Caco-2 (cell line): ENCODE results near the gene PUS1. TPM values are rescaled to one million over a fixed set of nuclear protein-coding genes. Genes with fewer than 3 reads are reported as not detected.

Experiments
- BruUV-seq: library from RNA; stranded (reverse); fragments of 400-500 nt; replicated peaks from 2 replicates; lab custom pipeline; 2021; lab: Mats Ljungman, UMichigan
- CTCF ChIA-PET: fragments of 300-600 bp; sonication (Branson Sonifier 250); formaldehyde crosslinking; loops from one replicate; lab custom pipeline; 2022; ENCODE audit warnings: antibody characterized with exemption; lab: Charles Lee
- POLR2A ChIA-PET: fragments of 300-600 bp; sonication (Branson Sonifier 250); formaldehyde crosslinking; loops from one replicate; lab custom pipeline; 2022; ENCODE audit warnings: antibody characterized with exemption; lab: Charles Lee
- DNase-seq, 2 experiments: peaks; one replicate each; pipeline versions ENCODE4 v3.0.0 to v3.0.0-alpha.2; 2020 to 2022
- H3K27me3 ChIP-seq: replicated peaks from 2 replicates; pipeline ENCODE4 v1.6.0; 2011; ENCODE audit warnings: low read length; ENCODE audit not compliant: control insufficient read depth, insufficient read depth
- H3K36me3 ChIP-seq: 2 replicates; pipeline ENCODE4 v1.5.1; 2011; ENCODE audit warnings: low read length; ENCODE audit not compliant: control insufficient read depth, insufficient read depth
- H3K4me1 ChIP-seq: fragments of 250-450 bp; sonication (Bioruptor Pico); 2 replicates; pipeline ENCODE4 v1.5.1; 2020; ENCODE audit warnings: mild to moderate bottlenecking
- H3K4me3 ChIP-seq: 2 replicates; pipeline ENCODE4 v1.5.1; 2011; ENCODE audit warnings: low read depth, mild to moderate bottlenecking, control low read depth, low read length
- H3K9me3 ChIP-seq: fragments of 250-450 bp; sonication (Bioruptor Pico); 2 replicates; pipeline ENCODE4 v1.5.1; 2020; ENCODE audit warnings: mild to moderate bottlenecking, moderate library complexity
- H3K27ac Mint-ChIP-seq: one replicate; pipeline ENCODE4 v1.8.0; 2022; ENCODE audit warnings: mixed read lengths; ENCODE audit not compliant: unreplicated experiment
- H3K27me3 Mint-ChIP-seq: one replicate; pipeline ENCODE4 v1.8.0; 2022; ENCODE audit warnings: mixed read lengths; ENCODE audit not compliant: insufficient read depth, unreplicated experiment
- H3K36me3 Mint-ChIP-seq: one replicate; pipeline ENCODE4 v1.8.0; 2022; ENCODE audit warnings: mild to moderate bottlenecking, mixed read lengths; ENCODE audit not compliant: insufficient read depth, unreplicated experiment
- H3K4me1 Mint-ChIP-seq: one replicate; pipeline ENCODE4 v1.8.0; 2022; ENCODE audit warnings: low read depth, mixed read lengths; ENCODE audit not compliant: unreplicated experiment
- H3K4me3 Mint-ChIP-seq: one replicate; pipeline ENCODE4 v1.8.0; 2022; ENCODE audit warnings: mild to moderate bottlenecking, moderate library complexity, mixed read lengths; ENCODE audit not compliant: unreplicated experiment
- H3K9me3 Mint-ChIP-seq: one replicate; pipeline ENCODE4 v1.8.0; 2022; ENCODE audit warnings: mixed read lengths; ENCODE audit not compliant: unreplicated experiment
- intact Hi-C: fragments of 100-400 bp; cut with micrococcal nuclease; formaldehyde crosslinking; loops from one replicate; pipeline ENCODE4 v1.10.0; 2022; ENCODE audit not compliant: unreplicated experiment
- total RNA-seq: library from RNA; stranded (reverse); gene quantifications from 2 replicates; pipeline ENCODE4 v1.2.3, GENCODE V29; 2022
- TF ChIP-seq, protein P1 (sequence below), 2 experiments: fragments of 200-600 bp in 1 of 2; IDR thresholded peaks; 1 replicate in 1 of 2; 2 replicates in 1 of 2; pipeline versions ENCODE4 v1.5.1 to v1.8.0; 2011 to 2022; ENCODE audit warnings: antibody characterized with exemption in 1 of 2, control low read depth in 1 of 2, inconsistent platforms in 1 of 2, low read depth in 1 of 2, low read length in 1 of 2, mild to moderate bottlenecking in 1 of 2, moderate library complexity in 1 of 2; ENCODE audit not compliant: insufficient read depth in 1 of 2, severe bottlenecking in 1 of 2, unreplicated experiment in 1 of 2

Gene PUS1
- total RNA-seq, 1 experiment from 2014 or later: 71.9 TPM

DNA sequence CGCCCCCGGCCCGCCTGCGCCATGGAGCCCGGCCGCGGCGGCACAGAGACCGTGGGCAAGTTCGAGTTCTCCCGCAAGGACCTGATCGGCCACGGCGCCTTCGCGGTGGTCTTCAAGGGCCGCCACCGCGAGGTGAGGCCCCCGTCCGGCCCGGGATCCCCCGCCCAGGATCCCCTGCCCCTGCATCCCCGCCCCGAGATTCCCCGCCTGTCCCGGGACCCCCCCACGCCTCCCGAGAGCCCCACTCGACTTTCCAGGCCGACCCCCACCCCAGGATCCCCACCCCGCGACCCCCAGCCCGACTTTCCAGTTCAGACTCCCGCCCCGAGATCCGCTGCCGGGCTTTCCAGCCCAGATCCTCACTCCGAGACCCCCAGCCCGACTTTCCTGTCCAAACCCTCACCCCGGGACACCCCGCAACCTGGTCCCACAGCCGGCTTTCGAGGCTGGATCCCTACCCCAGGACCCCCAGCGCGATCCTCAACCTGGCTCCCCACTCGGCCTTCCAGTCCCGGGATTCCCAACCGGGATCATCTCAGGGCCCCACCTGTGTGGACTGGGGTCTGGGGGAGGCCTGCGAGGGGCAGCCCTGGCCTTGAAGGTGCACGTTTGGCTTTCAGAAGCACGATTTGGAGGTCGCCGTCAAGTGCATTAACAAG is 34.0 kb upstream of the PUS1 start:
- Histone ChIP-seq H3K27me3 (no peaks in the 10 kb centered on the region), H3K36me3 (no peaks in the 10 kb centered on the region; the same call in 1 of the 2 replicates), H3K4me3 (peak overlapping the region; percentile 75), H3K9me3 (no peaks in the 10 kb centered on the region), H3K4me1 (peaks cover 5% of the 10 kb centered on the region; the same call in 1 of the 2 replicates)
- intact Hi-C loops: loop anchor here (5.0 kb wide), 1 partner anchor 58 kb away; no protein-coding TSS in a partner anchor
- BruUV-seq: no TSS peak
- Mint-ChIP-seq H3K4me3 (peak overlapping the region; percentile 83), H3K36me3 (peaks cover 26% of the 10 kb centered on the region), H3K27me3 (no peaks in the 10 kb centered on the region), H3K9me3 (no peaks in the 10 kb centered on the region), H3K4me1 (peaks cover 7% of the 10 kb centered on the region), H3K27ac (peak overlapping the region; percentile 85)
- peak in 1 of 2 experiments; percentile 38 for DNase-seq
- TF ChIP-seq, protein P1, sequence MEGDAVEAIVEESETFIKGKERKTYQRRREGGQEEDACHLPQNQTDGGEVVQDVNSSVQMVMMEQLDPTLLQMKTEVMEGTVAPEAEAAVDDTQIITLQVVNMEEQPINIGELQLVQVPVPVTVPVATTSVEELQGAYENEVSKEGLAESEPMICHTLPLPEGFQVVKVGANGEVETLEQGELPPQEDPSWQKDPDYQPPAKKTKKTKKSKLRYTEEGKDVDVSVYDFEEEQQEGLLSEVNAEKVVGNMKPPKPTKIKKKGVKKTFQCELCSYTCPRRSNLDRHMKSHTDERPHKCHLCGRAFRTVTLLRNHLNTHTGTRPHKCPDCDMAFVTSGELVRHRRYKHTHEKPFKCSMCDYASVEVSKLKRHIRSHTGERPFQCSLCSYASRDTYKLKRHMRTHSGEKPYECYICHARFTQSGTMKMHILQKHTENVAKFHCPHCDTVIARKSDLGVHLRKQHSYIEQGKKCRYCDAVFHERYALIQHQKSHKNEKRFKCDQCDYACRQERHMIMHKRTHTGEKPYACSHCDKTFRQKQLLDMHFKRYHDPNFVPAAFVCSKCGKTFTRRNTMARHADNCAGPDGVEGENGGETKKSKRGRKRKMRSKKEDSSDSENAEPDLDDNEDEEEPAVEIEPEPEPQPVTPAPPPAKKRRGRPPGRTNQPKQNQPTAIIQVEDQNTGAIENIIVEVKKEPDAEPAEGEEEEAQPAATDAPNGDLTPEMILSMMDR (IDR thresholded peaks at IDR 0.05; ENCODE audit: insufficient read depth in 1 of 2, low read depth in 1 of 2, low read length in 1 of 2, severe bottlenecking in 1 of 2, unreplicated experiment in 1 of 2): no peak
- POLR2A ChIA-PET: no interaction called here
- CTCF ChIA-PET: no interaction called here

DNA sequence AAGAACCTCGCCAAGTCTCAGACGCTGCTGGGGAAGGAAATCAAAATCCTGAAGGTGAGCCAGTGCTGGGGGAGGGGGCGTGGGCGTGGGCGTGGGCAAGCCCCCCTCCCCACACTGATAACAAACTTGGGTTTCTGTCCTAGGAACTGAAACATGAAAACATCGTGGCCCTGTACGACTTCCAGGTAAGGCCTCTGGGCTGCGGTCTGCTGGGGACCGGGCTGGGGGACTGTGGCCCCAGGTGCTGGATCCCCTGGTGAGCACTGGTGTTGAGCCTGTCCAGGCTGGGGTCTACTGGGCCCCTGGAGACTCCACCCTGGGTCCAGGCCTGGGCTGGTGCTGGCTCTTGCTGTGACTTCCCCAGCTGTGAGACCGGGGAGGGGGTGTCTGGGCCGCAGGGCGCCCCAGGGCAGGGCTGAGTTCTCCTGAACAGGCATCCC is 33.4 kb upstream of the PUS1 start:
- TF ChIP-seq, protein P1 (IDR thresholded peaks at IDR 0.05; ENCODE audit: insufficient read depth in 1 of 2, low read depth in 1 of 2, low read length in 1 of 2, severe bottlenecking in 1 of 2, unreplicated experiment in 1 of 2): no peak
- Histone ChIP-seq H3K9me3 (no peaks in the 10 kb centered on the region), H3K36me3 (no peaks in the 10 kb centered on the region; the same call in 1 of the 2 replicates), H3K27me3 (no peaks in the 10 kb centered on the region), H3K4me1 (peaks cover 5% of the 10 kb centered on the region; the same call in 1 of the 2 replicates), H3K4me3 (peak overlapping the region; percentile 75)
- no peak for DNase-seq
- H3K27me3 Mint-ChIP-seq: no peaks in the 10 kb centered on the region
- no peaks in the 10 kb centered on the region for H3K9me3 Mint-ChIP-seq
- peak overlapping the region; percentile 85 for H3K27ac Mint-ChIP-seq
- intact Hi-C loops: loop anchor here (1.0 to 5.0 kb wide), 3 partner anchors 34 to 58 kb away; partner anchors contain the start of gene PUS1
- no TSS peak for BruUV-seq
- ChIA-PET POLR2A (no interaction called here), CTCF (no interaction called here)
- H3K4me3 Mint-ChIP-seq: peak overlapping the region; percentile 83
- H3K4me1 Mint-ChIP-seq: peaks cover 7% of the 10 kb centered on the region
- H3K36me3 Mint-ChIP-seq: peaks cover 30% of the 10 kb centered on the region

DNA sequence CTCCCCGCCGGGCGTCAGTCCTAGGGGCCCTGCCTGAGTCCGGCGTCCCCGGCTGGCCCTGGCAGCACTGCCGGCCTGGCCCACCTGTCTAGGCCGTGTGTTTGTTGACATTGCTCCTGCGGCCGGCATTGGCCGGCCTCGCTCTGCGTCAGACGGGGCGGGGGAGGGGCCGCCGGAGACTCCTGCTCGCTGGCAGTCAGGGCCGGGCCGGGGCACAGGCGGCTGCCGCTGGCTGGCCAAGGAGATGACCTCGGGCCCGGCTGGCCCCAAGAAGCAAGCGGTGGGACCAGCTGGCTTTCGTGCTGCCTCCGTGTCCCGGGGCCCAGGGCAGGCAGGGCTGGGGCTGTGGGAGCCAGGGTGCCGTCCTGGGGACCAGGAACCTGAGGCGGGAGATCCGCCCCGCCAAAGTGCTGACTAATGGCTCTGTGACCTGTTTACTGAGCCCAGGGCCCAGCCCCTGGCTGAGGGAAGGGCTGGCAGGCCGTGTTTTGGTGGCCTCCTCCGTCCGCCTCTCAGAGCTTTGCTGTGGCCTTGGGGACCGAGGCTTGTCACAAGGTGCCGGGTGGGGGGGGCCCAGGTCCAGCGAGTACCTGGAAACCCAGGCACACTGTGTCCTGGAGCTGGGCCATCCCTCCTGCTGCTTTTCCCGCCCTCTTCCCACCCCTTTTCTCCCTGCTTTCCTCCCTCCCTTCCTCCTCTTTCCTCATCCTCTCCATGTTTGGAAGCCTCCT is 32.8 kb upstream of the PUS1 start:
- peaks cover 30% of the 10 kb centered on the region for H3K36me3 Mint-ChIP-seq
- peaks cover 5% of the 10 kb centered on the region; the same call in 1 of the 2 replicates for H3K4me1 ChIP-seq
- POLR2A ChIA-PET: no interaction called here
- no peaks in the 10 kb centered on the region for H3K27me3 Mint-ChIP-seq
- CTCF ChIA-PET: no interaction called here
- peak; percentile 91 to 92 for DNase-seq
- BruUV-seq: no TSS peak
- H3K27me3 ChIP-seq: no peaks in the 10 kb centered on the region
- H3K9me3 Mint-ChIP-seq: no peaks in the 10 kb centered on the region
- peak overlapping the region; percentile 75 for H3K4me3 ChIP-seq
- TF ChIP-seq, protein P1 (IDR thresholded peaks at IDR 0.05; ENCODE audit: insufficient read depth in 1 of 2, low read depth in 1 of 2, low read length in 1 of 2, severe bottlenecking in 1 of 2, unreplicated experiment in 1 of 2): no peak
- H3K27ac Mint-ChIP-seq: peak overlapping the region; percentile 85
- H3K36me3 ChIP-seq: no peaks in the 10 kb centered on the region; the same call in 1 of the 2 replicates
- intact Hi-C loops: loop anchor here (1.0 to 5.0 kb wide), 3 partner anchors 33 to 59 kb away; partner anchors contain the start of gene PUS1
- peak overlapping the region; percentile 83 for H3K4me3 Mint-ChIP-seq
- no peaks in the 10 kb centered on the region for H3K9me3 ChIP-seq
- H3K4me1 Mint-ChIP-seq: peaks cover 7% of the 10 kb centered on the region
